Liver (tissue), 3 donors: Measurements from ENCODE around the gene NAV2.

Source experiments
- CTCF ChIP-seq: fragments of 150-350 bp; IDR thresholded peaks from 2 replicates; pipeline ENCODE4 v1.5.1; 2017; ENCODE audit warnings: improper control_type of control experiment, low read depth, low read length; ENCODE audit not compliant: missing input control
- FOXA1 ChIP-seq: IDR thresholded peaks from 2 replicates; pipeline ENCODE4 v1.6.1; 2016; ENCODE audit warnings: antibody characterized with exemption
- MAX ChIP-seq: IDR thresholded peaks from 2 replicates; pipeline ENCODE4 v1.6.1; 2016; ENCODE audit warnings: antibody characterized with exemption
- TAF1 ChIP-seq: conservative IDR thresholded peaks from 2 replicates; pipeline ENCODE4 v1.6.1; 2016; ENCODE audit warnings: antibody characterized with exemption, mild to moderate bottlenecking
- donor health status: healthy.
- donor health status: healthy.

GRCh38 chr11:19862091-19862490 is 149.5 kb downstream of the NAV2 start:
- no peak for TF ChIP-seq TAF1
- TF ChIP-seq CTCF, result no peak
- TF ChIP-seq MAX, result no peak
- TF ChIP-seq FOXA1, result no peak
